ENCODE results near the gene PDAP1. TPM values are rescaled to one million over a fixed set of nuclear protein-coding genes. Genes with fewer than 3 reads are reported as not detected.

The PDAP1 gene
- total and polyA plus RNA-seq, 2 of the 13 experiments (the other 11 are each of a cell fraction or from before 2014, with no cell fraction given) = 13.0 to 100 TPM

DNA sequence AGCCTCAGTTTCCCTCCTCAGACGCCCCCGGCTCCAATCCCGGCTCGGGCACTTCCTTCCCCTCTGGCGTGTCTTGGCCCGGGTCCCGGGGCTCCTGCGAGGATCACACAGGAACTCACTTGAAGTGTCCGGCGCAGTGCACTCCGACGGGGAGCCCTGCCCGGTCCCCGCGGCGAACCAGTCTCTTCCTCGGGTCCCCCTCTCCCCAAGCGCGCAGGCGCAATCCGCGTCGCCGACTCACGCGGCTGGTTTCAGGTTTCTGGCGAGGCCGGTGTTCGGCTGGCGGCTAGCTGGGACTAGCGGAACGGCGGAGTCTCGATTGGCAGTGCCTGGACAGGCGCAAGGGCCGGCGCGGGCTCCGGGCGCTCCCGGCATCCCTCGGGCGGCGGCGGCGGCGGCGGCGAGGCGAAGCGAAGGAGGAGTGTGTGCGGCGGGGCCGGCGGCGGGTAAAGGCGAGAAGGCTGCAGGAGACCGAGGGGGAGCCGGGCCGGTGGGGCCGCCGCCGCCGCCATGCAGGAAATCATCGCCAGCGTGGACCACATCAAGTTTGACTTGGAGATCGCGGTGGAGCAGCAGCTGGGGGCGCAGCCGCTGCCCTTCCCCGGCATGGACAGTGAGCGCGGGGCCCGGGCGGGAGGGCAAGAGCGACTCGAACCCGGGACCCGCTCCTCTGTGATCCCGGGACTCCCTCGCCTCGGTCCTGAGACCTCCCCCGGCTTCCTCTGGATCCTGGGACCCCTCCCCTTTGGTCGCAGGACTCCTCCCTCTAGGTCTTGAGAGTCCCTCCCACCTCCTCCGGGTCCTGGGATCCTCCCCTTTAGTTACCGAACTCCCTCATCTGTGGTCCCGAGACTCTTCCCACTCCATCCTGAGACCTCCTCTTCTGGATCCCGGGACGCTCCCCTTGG lies 30.4 kb upstream of the PDAP1 start, which contains the start of the genes CPSF4 and PTCD1 (continued):
- TF ChIP-seq ZBTB10 (CRISPR knock-in tag; IDR thresholded peaks at IDR 0.05; ENCODE audit: borderline replicate concordance) (0 out of 2 replicates have a peak, but pooled peaks have one; percentile 36), TARDBP (CRISPR knock-in tag; IDR thresholded peaks at IDR 0.05) (peak; percentile 95), YY1 (IDR thresholded peaks at IDR 0.05; ENCODE audit: insufficient read depth, insufficient replicate concordance, low read depth, low read length) (peak; percentile 92), NCOA1 (CRISPR knock-in tag; IDR thresholded peaks at IDR 0.05) (no peak), SKI (IDR thresholded peaks at IDR 0.05; ENCODE audit: partially characterized antibody) (peak; percentile 52), ZNF317 (CRISPR knock-in tag; IDR thresholded peaks at IDR 0.05) (peak; percentile 70), KDM2A (CRISPR knock-in tag; IDR thresholded peaks at IDR 0.05; ENCODE audit: borderline replicate concordance, low read depth) (peak; percentile 88), ZNF7 (CRISPR knock-in tag; IDR thresholded peaks at IDR 0.05) (no peak), DMAP1 (CRISPR knock-in tag; IDR thresholded peaks at IDR 0.05) (peak; percentile 70; the same call in 1 of the 2 replicates), MTF1 (CRISPR knock-in tag; IDR thresholded peaks at IDR 0.05) (no peak), CCAR2 (optimal IDR thresholded peaks at IDR 0.05; ENCODE audit: low read depth, low read length) (peak; percentile 66), FOXK2 (IDR thresholded peaks at IDR 0.05) (no peak), POGZ (CRISPR knock-in tag; IDR thresholded peaks at IDR 0.05) (peak; percentile 79), ZSCAN30 (CRISPR knock-in tag; IDR thresholded peaks at IDR 0.05) (no peak), NPAS2 (CRISPR knock-in tag; IDR thresholded peaks at IDR 0.05; ENCODE audit: borderline replicate concordance) (no peak), HDAC6 (IDR thresholded peaks at IDR 0.05; ENCODE audit: low read depth, low read length) (no peak)
- TF ChIP-seq, protein P1, sequence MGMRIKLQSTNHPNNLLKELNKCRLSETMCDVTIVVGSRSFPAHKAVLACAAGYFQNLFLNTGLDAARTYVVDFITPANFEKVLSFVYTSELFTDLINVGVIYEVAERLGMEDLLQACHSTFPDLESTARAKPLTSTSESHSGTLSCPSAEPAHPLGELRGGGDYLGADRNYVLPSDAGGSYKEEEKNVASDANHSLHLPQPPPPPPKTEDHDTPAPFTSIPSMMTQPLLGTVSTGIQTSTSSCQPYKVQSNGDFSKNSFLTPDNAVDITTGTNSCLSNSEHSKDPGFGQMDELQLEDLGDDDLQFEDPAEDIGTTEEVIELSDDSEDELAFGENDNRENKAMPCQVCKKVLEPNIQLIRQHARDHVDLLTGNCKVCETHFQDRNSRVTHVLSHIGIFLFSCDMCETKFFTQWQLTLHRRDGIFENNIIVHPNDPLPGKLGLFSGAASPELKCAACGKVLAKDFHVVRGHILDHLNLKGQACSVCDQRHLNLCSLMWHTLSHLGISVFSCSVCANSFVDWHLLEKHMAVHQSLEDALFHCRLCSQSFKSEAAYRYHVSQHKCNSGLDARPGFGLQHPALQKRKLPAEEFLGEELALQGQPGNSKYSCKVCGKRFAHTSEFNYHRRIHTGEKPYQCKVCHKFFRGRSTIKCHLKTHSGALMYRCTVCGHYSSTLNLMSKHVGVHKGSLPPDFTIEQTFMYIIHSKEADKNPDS (CRISPR knock-in tag; IDR thresholded peaks at IDR 0.05) = no peak
- TF ChIP-seq, protein P2, sequence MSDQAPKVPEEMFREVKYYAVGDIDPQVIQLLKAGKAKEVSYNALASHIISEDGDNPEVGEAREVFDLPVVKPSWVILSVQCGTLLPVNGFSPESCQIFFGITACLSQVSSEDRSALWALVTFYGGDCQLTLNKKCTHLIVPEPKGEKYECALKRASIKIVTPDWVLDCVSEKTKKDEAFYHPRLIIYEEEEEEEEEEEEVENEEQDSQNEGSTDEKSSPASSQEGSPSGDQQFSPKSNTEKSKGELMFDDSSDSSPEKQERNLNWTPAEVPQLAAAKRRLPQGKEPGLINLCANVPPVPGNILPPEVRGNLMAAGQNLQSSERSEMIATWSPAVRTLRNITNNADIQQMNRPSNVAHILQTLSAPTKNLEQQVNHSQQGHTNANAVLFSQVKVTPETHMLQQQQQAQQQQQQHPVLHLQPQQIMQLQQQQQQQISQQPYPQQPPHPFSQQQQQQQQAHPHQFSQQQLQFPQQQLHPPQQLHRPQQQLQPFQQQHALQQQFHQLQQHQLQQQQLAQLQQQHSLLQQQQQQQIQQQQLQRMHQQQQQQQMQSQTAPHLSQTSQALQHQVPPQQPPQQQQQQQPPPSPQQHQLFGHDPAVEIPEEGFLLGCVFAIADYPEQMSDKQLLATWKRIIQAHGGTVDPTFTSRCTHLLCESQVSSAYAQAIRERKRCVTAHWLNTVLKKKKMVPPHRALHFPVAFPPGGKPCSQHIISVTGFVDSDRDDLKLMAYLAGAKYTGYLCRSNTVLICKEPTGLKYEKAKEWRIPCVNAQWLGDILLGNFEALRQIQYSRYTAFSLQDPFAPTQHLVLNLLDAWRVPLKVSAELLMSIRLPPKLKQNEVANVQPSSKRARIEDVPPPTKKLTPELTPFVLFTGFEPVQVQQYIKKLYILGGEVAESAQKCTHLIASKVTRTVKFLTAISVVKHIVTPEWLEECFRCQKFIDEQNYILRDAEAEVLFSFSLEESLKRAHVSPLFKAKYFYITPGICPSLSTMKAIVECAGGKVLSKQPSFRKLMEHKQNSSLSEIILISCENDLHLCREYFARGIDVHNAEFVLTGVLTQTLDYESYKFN (CRISPR knock-in tag; conservative IDR thresholded peaks at IDR 0.05) = peak; percentile 71
- TF ChIP-seq, protein P3, sequence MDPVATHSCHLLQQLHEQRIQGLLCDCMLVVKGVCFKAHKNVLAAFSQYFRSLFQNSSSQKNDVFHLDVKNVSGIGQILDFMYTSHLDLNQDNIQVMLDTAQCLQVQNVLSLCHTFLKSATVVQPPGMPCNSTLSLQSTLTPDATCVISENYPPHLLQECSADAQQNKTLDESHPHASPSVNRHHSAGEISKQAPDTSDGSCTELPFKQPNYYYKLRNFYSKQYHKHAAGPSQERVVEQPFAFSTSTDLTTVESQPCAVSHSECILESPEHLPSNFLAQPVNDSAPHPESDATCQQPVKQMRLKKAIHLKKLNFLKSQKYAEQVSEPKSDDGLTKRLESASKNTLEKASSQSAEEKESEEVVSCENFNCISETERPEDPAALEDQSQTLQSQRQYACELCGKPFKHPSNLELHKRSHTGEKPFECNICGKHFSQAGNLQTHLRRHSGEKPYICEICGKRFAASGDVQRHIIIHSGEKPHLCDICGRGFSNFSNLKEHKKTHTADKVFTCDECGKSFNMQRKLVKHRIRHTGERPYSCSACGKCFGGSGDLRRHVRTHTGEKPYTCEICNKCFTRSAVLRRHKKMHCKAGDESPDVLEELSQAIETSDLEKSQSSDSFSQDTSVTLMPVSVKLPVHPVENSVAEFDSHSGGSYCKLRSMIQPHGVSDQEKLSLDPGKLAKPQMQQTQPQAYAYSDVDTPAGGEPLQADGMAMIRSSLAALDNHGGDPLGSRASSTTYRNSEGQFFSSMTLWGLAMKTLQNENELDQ (CRISPR knock-in tag; IDR thresholded peaks at IDR 0.05; ENCODE audit: borderline replicate concordance) = no peak
